BE2C (cell line): Measurements from ENCODE around the gene NUP214.
A peak's percentile ranks its signal among the peaks of the same experiment; 100 is the strongest.

Source experiments
- DNase-seq: peaks from one replicate; pipeline ENCODE4 v3.0.0-alpha.2; 2020
- H3K27me3 ChIP-seq: fragments of 250-450 bp; sonication (Bioruptor Pico); 2 replicates; pipeline ENCODE4 v1.5.1; 2020; ENCODE audit warnings: mild to moderate bottlenecking
- H3K36me3 ChIP-seq: fragments of 250-450 bp; sonication (Bioruptor Pico); 2 replicates; pipeline ENCODE4 v1.5.1; 2020; ENCODE audit warnings: mild to moderate bottlenecking
- H3K4me1 ChIP-seq: fragments of 250-450 bp; sonication (Bioruptor Pico); 2 replicates; pipeline ENCODE4 v1.5.1; 2020
- H3K4me3 ChIP-seq: 2 replicates; pipeline ENCODE4 v1.5.1; 2011; ENCODE audit warnings: low read depth, low read length
- H3K9me3 ChIP-seq: fragments of 250-450 bp; sonication (Bioruptor Pico); 2 replicates; pipeline ENCODE4 v1.5.1; 2020
- TF ChIP-seq, protein P1 (sequence below): IDR thresholded peaks from 2 replicates; pipeline ENCODE4 v1.5.1; 2012; ENCODE audit warnings: mild to moderate bottlenecking, low read depth, low read length

Gene NUP214

GRCh38 chr9:131177898-131178297 is 52.5 kb downstream of the NUP214 start:
- Histone ChIP-seq H3K4me3 (no peak overlapping the region), H3K9me3 (no peaks in the 10 kb centered on the region), H3K4me1 (no peaks in the 10 kb centered on the region), H3K27me3 (no peaks in the 10 kb centered on the region), H3K36me3 (peaks cover 81% of the 10 kb centered on the region)
- TF ChIP-seq, protein P1, sequence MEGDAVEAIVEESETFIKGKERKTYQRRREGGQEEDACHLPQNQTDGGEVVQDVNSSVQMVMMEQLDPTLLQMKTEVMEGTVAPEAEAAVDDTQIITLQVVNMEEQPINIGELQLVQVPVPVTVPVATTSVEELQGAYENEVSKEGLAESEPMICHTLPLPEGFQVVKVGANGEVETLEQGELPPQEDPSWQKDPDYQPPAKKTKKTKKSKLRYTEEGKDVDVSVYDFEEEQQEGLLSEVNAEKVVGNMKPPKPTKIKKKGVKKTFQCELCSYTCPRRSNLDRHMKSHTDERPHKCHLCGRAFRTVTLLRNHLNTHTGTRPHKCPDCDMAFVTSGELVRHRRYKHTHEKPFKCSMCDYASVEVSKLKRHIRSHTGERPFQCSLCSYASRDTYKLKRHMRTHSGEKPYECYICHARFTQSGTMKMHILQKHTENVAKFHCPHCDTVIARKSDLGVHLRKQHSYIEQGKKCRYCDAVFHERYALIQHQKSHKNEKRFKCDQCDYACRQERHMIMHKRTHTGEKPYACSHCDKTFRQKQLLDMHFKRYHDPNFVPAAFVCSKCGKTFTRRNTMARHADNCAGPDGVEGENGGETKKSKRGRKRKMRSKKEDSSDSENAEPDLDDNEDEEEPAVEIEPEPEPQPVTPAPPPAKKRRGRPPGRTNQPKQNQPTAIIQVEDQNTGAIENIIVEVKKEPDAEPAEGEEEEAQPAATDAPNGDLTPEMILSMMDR = no peak
- DNase-seq = no peak

GRCh38 chr9:131178382-131178781 is 53.0 kb downstream of the NUP214 start:
- TF ChIP-seq, protein P1 = peak; percentile 98
- Histone ChIP-seq H3K4me1 (no peaks in the 10 kb centered on the region), H3K27me3 (no peaks in the 10 kb centered on the region), H3K36me3 (peaks cover 83% of the 10 kb centered on the region), H3K4me3 (no peak overlapping the region), H3K9me3 (no peaks in the 10 kb centered on the region)
- peak; percentile 84 for DNase-seq

- TF ChIP-seq, protein P1 = no peak
- H3K4me1 ChIP-seq = no peaks in the 10 kb centered on the region
- peaks cover 81% of the 10 kb centered on the region for H3K36me3 ChIP-seq
These were observed 53.5 kb downstream of the NUP214 start for GRCh38 chr9:131178926-131179325.

GRCh38 chr9:131179561-131180219 is 54.3 kb downstream of the NUP214 start:
- Histone ChIP-seq H3K9me3 (no peaks in the 10 kb centered on the region), H3K4me3 (no peak overlapping the region), H3K36me3 (peaks cover 78% of the 10 kb centered on the region), H3K4me1 (no peaks in the 10 kb centered on the region), H3K27me3 (no peaks in the 10 kb centered on the region)
- no peak for DNase-seq
- TF ChIP-seq, protein P1 = no peak

More at GRCh38 chr9:131178926-131179325, 53.5 kb downstream of the NUP214 start:
- Histone ChIP-seq H3K27me3 (no peaks in the 10 kb centered on the region), H3K4me3 (no peak overlapping the region), H3K9me3 (no peaks in the 10 kb centered on the region)
- no peak for DNase-seq

GRCh38 chr9:131180454-131180853 is 55.1 kb downstream of the NUP214 start:
- no peak overlapping the region for H3K4me3 ChIP-seq
- no peaks in the 10 kb centered on the region for H3K9me3 ChIP-seq
- TF ChIP-seq, protein P1 = no peak
- H3K4me1 ChIP-seq = no peaks in the 10 kb centered on the region
- DNase-seq = no peak
- H3K36me3 ChIP-seq = peaks cover 70% of the 10 kb centered on the region
- H3K27me3 ChIP-seq = no peaks in the 10 kb centered on the region

GRCh38 chr9:131181091-131181681 is 55.8 kb downstream of the NUP214 start:
- peaks cover 65% of the 10 kb centered on the region for H3K36me3 ChIP-seq
- TF ChIP-seq, protein P1 = peak; percentile 35
- no peak overlapping the region for H3K4me3 ChIP-seq
- H3K9me3 ChIP-seq = no peaks in the 10 kb centered on the region
- H3K4me1 ChIP-seq = no peaks in the 10 kb centered on the region
- no peak for DNase-seq
- H3K27me3 ChIP-seq = no peaks in the 10 kb centered on the region
